Fibroblast of lung (primary cell): ENCODE data around the gene NFATC3. TPM values are rescaled to one million over a fixed set of nuclear protein-coding genes. Genes with fewer than 3 reads are reported as not detected.

Experiments used
- DNase-seq, 2 donors: peaks; one replicate each; pipeline versions ENCODE4 v3.0.0 to v3.0.0-alpha.2; 2010; ENCODE audit warnings: low read depth in 2 of 2
- H2AFZ ChIP-seq: 2 replicates; pipeline ENCODE4 v1.5.1; 2012; ENCODE audit warnings: low read length, control low read depth, inconsistent platforms
- H3K27ac ChIP-seq: 2 replicates; pipeline ENCODE4 v1.5.1; 2011; ENCODE audit warnings: low read length, control low read depth; ENCODE audit not compliant: insufficient read depth
- H3K27me3 ChIP-seq: 2 replicates; pipeline ENCODE4 v1.5.1; 2011; ENCODE audit warnings: mild to moderate bottlenecking, low read length; ENCODE audit not compliant: control insufficient read depth, insufficient read depth
- H3K36me3 ChIP-seq: 2 replicates; pipeline ENCODE4 v1.5.1; 2011; ENCODE audit warnings: low read length; ENCODE audit not compliant: control insufficient read depth, insufficient read depth
- H3K4me1 ChIP-seq: 2 replicates; pipeline ENCODE4 v1.5.1; 2011; ENCODE audit warnings: low read length; ENCODE audit not compliant: control insufficient read depth, insufficient read depth; ENCODE audit errors: extremely low read depth
- H3K4me2 ChIP-seq: 2 replicates; pipeline ENCODE4 v1.5.1; 2011; ENCODE audit warnings: low read length, control low read depth; ENCODE audit not compliant: insufficient read depth; ENCODE audit errors: extremely low read depth
- H3K4me3 ChIP-seq, 4 experiments: fragments of 200-600 bp in 1 of 4; sonication (generic) in 1 of 4; replicated peaks in 1 of 4; 2 replicates each; pipeline ENCODE4 v1.5.1; 2011 to 2016; ENCODE audit warnings: low read length in 4 of 4, low read depth in 3 of 4, mild to moderate bottlenecking in 3 of 4, control low read depth in 2 of 4, inconsistent platforms in 1 of 4, mixed read lengths in 1 of 4; ENCODE audit not compliant: insufficient read depth in 1 of 4; ENCODE audit errors: control extremely low read depth in 1 of 4
- H3K79me2 ChIP-seq: 2 replicates; pipeline ENCODE4 v1.5.1; 2012; ENCODE audit warnings: mild to moderate bottlenecking, low read length, inconsistent platforms; ENCODE audit not compliant: control insufficient read depth, insufficient read depth
- H3K9ac ChIP-seq: 2 replicates; pipeline ENCODE4 v1.5.1; 2011; ENCODE audit warnings: mild to moderate bottlenecking, low read length, control low read depth; ENCODE audit not compliant: insufficient read depth
- H3K9me3 ChIP-seq: 2 replicates; pipeline ENCODE4 v1.5.1; 2012; ENCODE audit warnings: low read depth, low read length; ENCODE audit not compliant: control insufficient read depth, insufficient read depth
- H4K20me1 ChIP-seq: 2 replicates; pipeline ENCODE4 v1.5.1; 2011; ENCODE audit warnings: low read length; ENCODE audit not compliant: control insufficient read depth, insufficient read depth; ENCODE audit errors: extremely low read depth
- CTCF ChIP-seq, 2 donors: IDR thresholded peaks in 1 of 2; conservative IDR thresholded peaks in 1 of 2; 1 replicate in 1 of 2; 2 replicates in 1 of 2; pipeline ENCODE4 v1.5.1; 2011 to 2012; ENCODE audit warnings: low read length in 2 of 2, control low read depth in 1 of 2, inconsistent platforms in 1 of 2, low read depth in 1 of 2, mild to moderate bottlenecking in 1 of 2
- EZH2 ChIP-seq: IDR thresholded peaks from 2 replicates; pipeline ENCODE4 v1.5.1; 2012; ENCODE audit warnings: low read length, control low read depth, mild to moderate bottlenecking; ENCODE audit errors: missing control alignments
- polyA plus RNA-seq, 2 donors: library from polyadenylated mRNA; depleted of rRNA in 1 of 2; stranded (reverse) in 1 of 2; unstranded in 1 of 2; fragments of >200 nt; gene quantifications; 2 replicates each; pipeline ENCODE4 v1.2.1, GENCODE V29; 2011 to 2012; ENCODE audit warnings: missing spikeins in 1 of 2
- total RNA-seq: library from RNA; depleted of rRNA; stranded (reverse); fragments of >200 nt; gene quantifications from 2 replicates; pipeline ENCODE4 v1.2.1, GENCODE V29; 2014

The NFATC3 gene
- total and polyA plus RNA-seq, 2 donors (not counting 1 experiment from before 2014, with no cell fraction given): 9.6 to 10.6 TPM

GRCh38 chr16:68088130-68088972 is 3.2 kb downstream of the NFATC3 start:
- Histone ChIP-seq H3K27me3 (no peaks in the 10 kb centered on the region), H3K79me2 (peaks cover 61% of the 10 kb centered on the region), H3K4me2 (no peak overlapping the region), H4K20me1 (peaks cover 1% of the 10 kb centered on the region), H3K9me3 (no peaks in the 10 kb centered on the region), H3K4me1 (peaks cover 9% of the 10 kb centered on the region), H3K36me3 (no peaks in the 10 kb centered on the region), H3K4me3 (no peak overlapping the region), H3K9ac (no peak overlapping the region), H2AFZ (no peak overlapping the region), H3K27ac (no peak overlapping the region)
- TF ChIP-seq EZH2: no peak
- TF ChIP-seq CTCF (conservative IDR thresholded peaks at IDR 0.05 in 1 of 2, IDR thresholded peaks at IDR 0.05 in 1 of 2; ENCODE audit: low read depth in 1 of 2, low read length in 2 of 2): no peak
- DNase-seq: no peak

- no peak overlapping the region for H3K4me2 ChIP-seq
- no peak overlapping the region for H2AFZ ChIP-seq
These were observed 3.9 kb downstream of the NFATC3 start for GRCh38 chr16:68089067-68089466.

GRCh38 chr16:68090130-68090529 is 5.0 kb downstream of the NFATC3 start:
- H3K27me3 ChIP-seq: no peaks in the 10 kb centered on the region
- no peaks in the 10 kb centered on the region for H3K36me3 ChIP-seq
- no peak overlapping the region for H3K4me2 ChIP-seq
- no peak for DNase-seq
- peaks cover 1% of the 10 kb centered on the region for H4K20me1 ChIP-seq
- H3K9ac ChIP-seq: no peak overlapping the region
- no peaks in the 10 kb centered on the region for H3K4me1 ChIP-seq
- H3K9me3 ChIP-seq: no peaks in the 10 kb centered on the region
- H2AFZ ChIP-seq: no peak overlapping the region
- H3K4me3 ChIP-seq: no peak overlapping the region
- H3K27ac ChIP-seq: no peak overlapping the region
- H3K79me2 ChIP-seq: peaks cover 75% of the 10 kb centered on the region
- no peak for TF ChIP-seq EZH2
- no peak for TF ChIP-seq CTCF (conservative IDR thresholded peaks at IDR 0.05 in 1 of 2, IDR thresholded peaks at IDR 0.05 in 1 of 2; ENCODE audit: low read depth in 1 of 2, low read length in 2 of 2)

More at GRCh38 chr16:68089067-68089466, 3.9 kb downstream of the NFATC3 start:
- Histone ChIP-seq H3K4me1 (peaks cover 5% of the 10 kb centered on the region), H4K20me1 (peaks cover 1% of the 10 kb centered on the region), H3K27ac (no peak overlapping the region), H3K9me3 (no peaks in the 10 kb centered on the region), H3K4me3 (no peak overlapping the region), H3K27me3 (no peaks in the 10 kb centered on the region), H3K9ac (no peak overlapping the region), H3K36me3 (no peaks in the 10 kb centered on the region), H3K79me2 (peaks cover 67% of the 10 kb centered on the region)
- DNase-seq: no peak
- TF ChIP-seq EZH2: no peak
- no peak for TF ChIP-seq CTCF (conservative IDR thresholded peaks at IDR 0.05 in 1 of 2, IDR thresholded peaks at IDR 0.05 in 1 of 2; ENCODE audit: low read depth in 1 of 2, low read length in 2 of 2)
